HepG2 (cell line): ENCODE measurements around the gene DDR1. TPM values are rescaled to one million over a fixed set of nuclear protein-coding genes. Genes with fewer than 3 reads are reported as not detected.

Experiments used
- ATAC-seq: fragments of 200-7000 bp; cut with Tn5 transposase; 3 replicates; pipeline ENCODE4 v1.9.1; 2020; ENCODE audit warnings: mild to moderate bottlenecking, moderate library complexity
- BruUV-seq: library from RNA; stranded (reverse); fragments of 400-500 nt; replicated peaks from 2 replicates; lab custom pipeline; 2021; lab: Mats Ljungman, UMichigan
- CTCF ChIA-PET: fragments of 300-600 bp; formaldehyde crosslinking; extraction: SDS; loops from one replicate; lab custom pipeline; 2021; ENCODE audit warnings: low total read pairs, inconsistent platforms, low intra/inter-chr PET ratio; lab: Yijun Ruan, JAX
- POLR2A ChIA-PET: fragments of 350-600 bp; sonication (Branson Sonifier 250); formaldehyde crosslinking; loops from one replicate; lab custom pipeline; 2020; ENCODE audit warnings: antibody characterized with exemption, inconsistent platforms; lab: Yijun Ruan, JAX
- DNase-seq: peaks from one replicate; pipeline ENCODE4 v3.0.0-alpha.2; 2015; ENCODE audit warnings: low spot score
- FAIRE-seq: peaks from 3 replicates; lab custom pipeline; 2011; peaks lifted over from hg19 to GRCh38; lab: Jason Lieb, UNC
- H2AFZ ChIP-seq: one replicate; pipeline ENCODE4 v1.6.1; 2011; ENCODE audit warnings: low read length, inconsistent platforms
- H3K27ac ChIP-seq: fragments of 300-600 bp; 3 replicates; pipeline ENCODE4 v1.8.0; 2011; ENCODE audit warnings: mixed run types, mild to moderate bottlenecking, mixed read lengths, low read length, inconsistent platforms; ENCODE audit not compliant: insufficient read depth; ENCODE audit errors: extremely low read length
- H3K27me3 ChIP-seq, 2 experiments: fragments of 200-600 bp in 1 of 2; 2 replicates in 1 of 2; 3 replicates in 1 of 2; pipeline versions ENCODE4 v1.6.0 to v1.8.0; 2011; ENCODE audit warnings: low read length in 2 of 2, mild to moderate bottlenecking in 2 of 2, moderate library complexity in 2 of 2, inconsistent platforms in 1 of 2; ENCODE audit not compliant: insufficient read depth in 2 of 2, control insufficient read depth in 1 of 2
- H3K36me3 ChIP-seq, 2 experiments: fragments of 200-600 bp in 1 of 2; replicated peaks in 1 of 2; 2 replicates in 1 of 2; 3 replicates in 1 of 2; pipeline versions ENCODE4 v1.5.1 to v1.8.0; 2011; ENCODE audit warnings: low read length in 2 of 2, inconsistent platforms in 1 of 2; ENCODE audit not compliant: insufficient read depth in 2 of 2, control insufficient read depth in 1 of 2
- H3K4me1 ChIP-seq: 2 replicates; pipeline ENCODE4 v1.5.1; 2012; ENCODE audit warnings: low read length, inconsistent platforms; ENCODE audit not compliant: insufficient read depth
- H3K4me2 ChIP-seq: 2 replicates; pipeline ENCODE4 v1.6.0; 2011; ENCODE audit warnings: low read depth, low read length, inconsistent platforms
- H3K4me3 ChIP-seq, 3 experiments: fragments of 200-600 bp in 1 of 3; sonication (generic), shearing (Covaris generic) in 1 of 3; replicated peaks in 1 of 3; 2 replicates each; pipeline ENCODE4 v1.5.1; 2011 to 2016; ENCODE audit warnings: low read length in 3 of 3, inconsistent platforms in 2 of 3, low read depth in 2 of 3, mild to moderate bottlenecking in 2 of 3, control low read depth in 1 of 3, mixed read lengths in 1 of 3; ENCODE audit not compliant: insufficient read depth in 1 of 3
- H3K79me2 ChIP-seq: one replicate; pipeline ENCODE4 v1.6.1; 2011; ENCODE audit warnings: low read length, inconsistent platforms; ENCODE audit not compliant: insufficient read depth
- H3K9ac ChIP-seq: 2 replicates; pipeline ENCODE4 v1.6.0; 2011; ENCODE audit warnings: mild to moderate bottlenecking, low read depth, low read length, inconsistent platforms; ENCODE audit not compliant: insufficient read depth
- H3K9me3 ChIP-seq: 2 replicates; pipeline ENCODE4 v1.5.1; 2012; ENCODE audit warnings: mild to moderate bottlenecking, low read length
- H4K20me1 ChIP-seq: 2 replicates; pipeline ENCODE4 v1.6.0; 2011; ENCODE audit warnings: inconsistent platforms, mild to moderate bottlenecking, low read length, moderate library complexity; ENCODE audit not compliant: insufficient read depth
- FOSL1 ChIP-seq: sonication (generic); formaldehyde crosslinking; IDR thresholded peaks from 2 replicates; pipeline ENCODE4 v1.9.0; 2021; ENCODE audit warnings: missing genetic modification reagents, borderline replicate concordance
- POGZ ChIP-seq: sonication (generic); formaldehyde crosslinking; IDR thresholded peaks from 2 replicates; pipeline ENCODE4 v1.4.0; 2020; ENCODE audit warnings: mild to moderate bottlenecking, missing genetic modification reagents
- RARA ChIP-seq: IDR thresholded peaks from 2 replicates; pipeline ENCODE4 v1.6.1; 2016; ENCODE audit warnings: missing genetic modification reagents, missing compliant biosample characterization
- SYNCRIP ChIP-seq: fragments of 200-400 bp; formaldehyde crosslinking; IDR thresholded peaks from 2 replicates; pipeline ENCODE4 v1.6.1; 2018; ENCODE audit warnings: mild to moderate bottlenecking, low read depth, low read length; ENCODE audit not compliant: insufficient read depth
- THYN1 ChIP-seq: sonication (generic); formaldehyde crosslinking; IDR thresholded peaks from 2 replicates; pipeline ENCODE4 v1.8.1; 2023; ENCODE audit warnings: low read depth, mild to moderate bottlenecking, moderate library complexity, missing genetic modification reagents, borderline replicate concordance
- TSC22D2 ChIP-seq: sonication (generic); formaldehyde crosslinking; IDR thresholded peaks from 2 replicates; pipeline ENCODE4 v1.5.1; 2020; ENCODE audit warnings: missing genetic modification reagents, mild to moderate bottlenecking, borderline replicate concordance
- ZBTB44 ChIP-seq: sonication (generic); formaldehyde crosslinking; IDR thresholded peaks from 2 replicates; pipeline ENCODE4 v1.4.0; 2020; ENCODE audit warnings: missing genetic modification reagents
- ZBTB7A ChIP-seq: sonication (generic); formaldehyde crosslinking; IDR thresholded peaks from 2 replicates; pipeline ENCODE4 v1.8.0; 2022; ENCODE audit warnings: mild to moderate bottlenecking, missing genetic modification reagents
- ZNF138 ChIP-seq: sonication (generic); formaldehyde crosslinking; IDR thresholded peaks from 2 replicates; pipeline ENCODE4 v1.5.0; 2020; ENCODE audit warnings: mild to moderate bottlenecking, low read depth, missing genetic modification reagents
- ZNF235 ChIP-seq: sonication (generic); formaldehyde crosslinking; IDR thresholded peaks from 2 replicates; pipeline ENCODE4 v1.8.1; 2023; ENCODE audit warnings: mild to moderate bottlenecking, missing genetic modification reagents, borderline replicate concordance
- ZNF326 ChIP-seq: sonication (generic); formaldehyde crosslinking; IDR thresholded peaks from 2 replicates; pipeline ENCODE4 v1.4.0; 2020; ENCODE audit warnings: missing genetic modification reagents, borderline replicate concordance
- ZNF335 ChIP-seq: sonication (generic); formaldehyde crosslinking; IDR thresholded peaks from 2 replicates; pipeline ENCODE4 v1.4.0; 2020; ENCODE audit warnings: missing genetic modification reagents
- ZNF713 ChIP-seq: sonication (generic); formaldehyde crosslinking; IDR thresholded peaks from 2 replicates; pipeline ENCODE4 v1.4.0; 2020; ENCODE audit warnings: mild to moderate bottlenecking, missing genetic modification reagents
- WGBS: methylation state at CpG from one replicate; pipeline ENCODE4 v1.1.6; 2017; ENCODE audit warnings: low lambda C conversion rate; 5-methylcytosine and 5-hydroxymethylcytosine counted together
- in situ Hi-C: cut with HindIII; loops from 2 replicates; pipeline ENCODE4 v1.10.0; 2017; ENCODE audit warnings: low pct_unique_long_range_greater_than_20kb; ENCODE audit not compliant: extremely low pct_ligation_motif_present
- intact Hi-C: fragments of 100-400 bp; cut with micrococcal nuclease; formaldehyde crosslinking; loops from one replicate; pipeline ENCODE4 v1.10.0; 2022; ENCODE audit not compliant: unreplicated experiment
- polyA plus RNA-seq, 8 experiments: library from polyadenylated mRNA; depleted of rRNA in 3 of 8; stranded (reverse) in 7 of 8; unstranded in 1 of 8; fragments of >200 nt; fragmentation: Illumina TruSeq in 4 of 8; extraction: Trizol in 4 of 8; gene quantifications; 2 replicates each; pipeline versions ENCODE4 v1.2.1 to v1.2.3, GENCODE V29; 2011 to 2016; ENCODE audit warnings: low read depth in 4 of 8, missing spikeins in 1 of 8, mixed read lengths in 1 of 8; ENCODE audit not compliant: insufficient read depth in 1 of 8
- total RNA-seq, 5 experiments: library from RNA; depleted of rRNA; stranded (reverse); fragments of >200 nt; fragmentation: Illumina TruSeq; extraction: Trizol; gene quantifications; 2 replicates each; pipeline ENCODE4 v1.2.3, GENCODE V29; 2016; ENCODE audit warnings: low read depth in 1 of 5
- TF ChIP-seq, protein P1 (sequence below): sonication (generic); formaldehyde crosslinking; IDR thresholded peaks from 2 replicates; pipeline ENCODE4 v1.5.0; 2020; ENCODE audit warnings: mild to moderate bottlenecking, missing genetic modification reagents

The DDR1 gene
- total and polyA plus RNA-seq, 2 of the 13 experiments (the other 11 are each of a cell fraction or from before 2014, with no cell fraction given): 16.7 to 20.2 TPM

GRCh38 chr6:30842754-30843610 lies 41.3 kb upstream of the DDR1 start:
- in situ Hi-C loops (no loop called here), intact Hi-C loops (loop anchor here (5.0 kb wide), 1 partner anchor 34 kb away; no protein-coding TSS in a partner anchor)
- FAIRE-seq: no peak
- Histone ChIP-seq H3K4me2 (peak overlapping the region; percentile 23; the same call in 1 of the 2 replicates), H3K9ac (no peak overlapping the region), H4K20me1 (no peaks in the 10 kb centered on the region), H3K4me1 (peaks cover 29% of the 10 kb centered on the region), H3K27me3 (peaks cover 0 to 23% of the 10 kb centered on the region in 2 experiments; a peak in 3 of 5 replicates), H3K27ac (no peak overlapping the region), H3K36me3 (no peaks in the 10 kb centered on the region), H3K4me3 (no peak overlapping the region), H3K9me3 (no peaks in the 10 kb centered on the region), H3K79me2 (no peaks in the 10 kb centered on the region), H2AFZ (no peak overlapping the region)
- WGBS: 34% methylated on average over 12 of the region's 12 CpGs
- no TSS peak for BruUV-seq
- no peak for DNase-seq
- TF ChIP-seq ZNF235 (CRISPR knock-in tag) (no peak), RARA (CRISPR knock-in tag) (0 out of 2 replicates have a peak, but pooled peaks have one; percentile 17)
- POLR2A ChIA-PET: no interaction called here
- ATAC-seq: 0 out of 3 replicates have a peak, but pooled peaks have one; percentile 18
- CTCF ChIA-PET: no interaction called here

DNA sequence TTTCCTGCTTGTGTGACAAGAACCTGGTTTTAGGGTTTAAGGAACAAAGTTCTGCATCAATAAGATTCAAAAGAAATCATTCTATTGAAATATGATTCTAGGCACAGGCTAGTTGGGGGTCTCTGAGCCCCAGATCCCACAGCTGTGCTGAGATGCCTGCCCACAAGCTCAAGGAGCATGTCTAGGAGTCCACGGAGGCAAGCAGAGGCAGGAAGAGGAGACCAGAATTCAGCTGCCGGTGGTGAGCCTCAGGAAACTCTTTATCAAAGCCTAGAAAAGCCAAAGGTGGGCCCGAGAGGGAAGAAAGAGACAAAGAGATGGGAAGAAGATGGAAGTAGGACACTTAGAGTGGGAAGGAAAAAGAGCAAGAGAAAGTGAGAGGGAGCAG lies 40.7 kb upstream of the DDR1 start:
- Histone ChIP-seq H3K79me2 (no peaks in the 10 kb centered on the region), H3K27ac (no peak overlapping the region), H3K36me3 (no peaks in the 10 kb centered on the region), H3K9me3 (no peaks in the 10 kb centered on the region), H4K20me1 (no peaks in the 10 kb centered on the region), H3K9ac (no peak overlapping the region), H3K4me1 (peaks cover 29% of the 10 kb centered on the region), H2AFZ (no peak overlapping the region), H3K27me3 (peaks cover 0 to 23% of the 10 kb centered on the region in 2 experiments; a peak in 3 of 5 replicates), H3K4me2 (no peak overlapping the region), H3K4me3 (no peak overlapping the region)
- BruUV-seq: no TSS peak
- CTCF ChIA-PET: no interaction called here
- intact Hi-C loops (loop anchor here (5.0 kb wide), 1 partner anchor 34 kb away; no protein-coding TSS in a partner anchor), in situ Hi-C loops (no loop called here)
- DNase-seq: no peak
- 11% methylated on average over 3 of the region's 3 CpGs for WGBS
- POLR2A ChIA-PET: interaction anchor here (1.2 kb wide), 1 partner anchor 14 kb away, joined by 3 read pairs; no protein-coding TSS in a partner anchor
- no peak for ATAC-seq
- no peak for FAIRE-seq
- TF ChIP-seq ZNF713 (CRISPR knock-in tag) (no peak), ZBTB44 (CRISPR knock-in tag) (no peak), ZNF138 (CRISPR knock-in tag) (no peak), SYNCRIP (no peak), FOSL1 (no peak), THYN1 (CRISPR knock-in tag) (no peak), POGZ (CRISPR knock-in tag) (no peak), ZBTB7A (no peak), ZNF335 (no peak), ZNF326 (no peak), TSC22D2 (CRISPR knock-in tag) (no peak)
- TF ChIP-seq, protein P1, sequence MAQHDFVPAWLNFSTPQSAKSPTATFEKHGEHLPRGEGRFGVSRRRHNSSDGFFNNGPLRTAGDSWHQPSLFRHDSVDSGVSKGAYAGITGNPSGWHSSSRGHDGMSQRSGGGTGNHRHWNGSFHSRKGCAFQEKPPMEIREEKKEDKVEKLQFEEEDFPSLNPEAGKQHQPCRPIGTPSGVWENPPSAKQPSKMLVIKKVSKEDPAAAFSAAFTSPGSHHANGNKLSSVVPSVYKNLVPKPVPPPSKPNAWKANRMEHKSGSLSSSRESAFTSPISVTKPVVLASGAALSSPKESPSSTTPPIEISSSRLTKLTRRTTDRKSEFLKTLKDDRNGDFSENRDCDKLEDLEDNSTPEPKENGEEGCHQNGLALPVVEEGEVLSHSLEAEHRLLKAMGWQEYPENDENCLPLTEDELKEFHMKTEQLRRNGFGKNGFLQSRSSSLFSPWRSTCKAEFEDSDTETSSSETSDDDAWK: no peak
